Naive thymus-derived CD4-positive, alpha-beta T cell (primary cell): ENCODE data around the gene NUP210L. TPM values are rescaled to one million over a fixed set of nuclear protein-coding genes. Genes with fewer than 3 reads are reported as not detected.
A peak's percentile ranks its signal among the peaks of the same experiment; 100 is the strongest.
"Not testable (repeated sequence)": the region's sequence is repeated elsewhere in the genome, so short reads cannot be mapped to it uniquely, and the experiment has no call there.

Source experiments
- ATAC-seq: fragments of 150-1000 bp; cut with Tn5 transposase; 2 replicates; pipeline ENCODE4 v1.10.0; 2021; ENCODE audit warnings: mild to moderate bottlenecking, moderate library complexity
- CTCF ChIA-PET: fragments of 350-600 bp; sonication (Branson Sonifier 250); formaldehyde crosslinking; loops from one replicate; lab custom pipeline; 2021; ENCODE audit warnings: antibody characterized with exemption; lab: Charles Lee
- POLR2A ChIA-PET: fragments of 350-600 bp; sonication (Branson Sonifier 250); formaldehyde crosslinking; loops from one replicate; lab custom pipeline; 2021; ENCODE audit warnings: antibody characterized with exemption, inconsistent platforms; lab: Charles Lee
- DNase-seq, 9 donors: peaks; one replicate each; pipeline versions ENCODE4 v3.0.0 to v3.0.0-alpha.2; 2020 to 2022; ENCODE audit warnings: mixed read lengths in 1 of 9
- H3K27ac ChIP-seq: one replicate; pipeline ENCODE4 v1.7.0; 2013; ENCODE audit warnings: mild to moderate bottlenecking, low read depth, low read length, moderate library complexity
- H3K27me3 ChIP-seq, 2 donors: one replicate each; pipeline ENCODE4 v1.7.0; 2013; ENCODE audit warnings: low read length in 2 of 2, mild to moderate bottlenecking in 2 of 2, moderate library complexity in 2 of 2; ENCODE audit not compliant: control insufficient read depth in 2 of 2, insufficient read depth in 2 of 2
- H3K36me3 ChIP-seq, 3 experiments: 1 replicate in 2 of 3; 2 replicates in 1 of 3; pipeline ENCODE4 v1.7.0; 2013; ENCODE audit warnings: low read length in 3 of 3, mild to moderate bottlenecking in 3 of 3, moderate library complexity in 1 of 3; ENCODE audit not compliant: insufficient read depth in 3 of 3, control insufficient read depth in 2 of 3
- H3K4me1 ChIP-seq, 2 donors: one replicate each; pipeline ENCODE4 v1.7.0; 2013; ENCODE audit warnings: low read length in 2 of 2, mild to moderate bottlenecking in 2 of 2, moderate library complexity in 1 of 2; ENCODE audit not compliant: control insufficient read depth in 2 of 2, insufficient read depth in 2 of 2
- H3K4me3 ChIP-seq: 2 replicates; pipeline ENCODE4 v1.7.0; 2013; ENCODE audit warnings: mild to moderate bottlenecking, low read length
- H3K9me3 ChIP-seq, 3 experiments: 1 replicate in 2 of 3; 2 replicates in 1 of 3; pipeline ENCODE4 v1.7.0; 2013; ENCODE audit warnings: low read length in 3 of 3; ENCODE audit not compliant: control insufficient read depth in 2 of 3
- H3K27ac Mint-ChIP-seq, 9 donors: one replicate each; pipeline ENCODE4 v1.8.0; 2020 to 2022; ENCODE audit warnings: mixed read lengths in 9 of 9, mild to moderate bottlenecking in 8 of 9, moderate library complexity in 5 of 9, inconsistent platforms in 2 of 9
- H3K27me3 Mint-ChIP-seq, 5 donors: one replicate each; pipeline ENCODE4 v1.8.0; 2021 to 2022; ENCODE audit warnings: mixed read lengths in 5 of 5, mild to moderate bottlenecking in 1 of 5
- H3K36me3 Mint-ChIP-seq, 5 donors: one replicate each; pipeline ENCODE4 v1.8.0; 2020 to 2022; ENCODE audit warnings: mixed read lengths in 5 of 5, mild to moderate bottlenecking in 3 of 5, inconsistent platforms in 1 of 5
- H3K4me1 Mint-ChIP-seq, 7 donors: one replicate each; pipeline ENCODE4 v1.8.0; 2020 to 2022; ENCODE audit warnings: mixed read lengths in 7 of 7, mild to moderate bottlenecking in 3 of 7, inconsistent platforms in 1 of 7
- H3K4me3 Mint-ChIP-seq, 10 donors: one replicate each; pipeline ENCODE4 v1.8.0; 2020 to 2022; ENCODE audit warnings: mild to moderate bottlenecking in 10 of 10, mixed read lengths in 10 of 10, moderate library complexity in 6 of 10, inconsistent platforms in 2 of 10
- H3K9me3 Mint-ChIP-seq, 11 donors: one replicate each; pipeline ENCODE4 v1.8.0; 2020 to 2022; ENCODE audit warnings: mixed read lengths in 11 of 11, mild to moderate bottlenecking in 4 of 11, inconsistent platforms in 1 of 11, moderate library complexity in 1 of 11
- intact Hi-C, 2 donors: fragments of 100-400 bp; cut with micrococcal nuclease; formaldehyde crosslinking; loops; one replicate each; pipeline ENCODE4 v1.15.1; 2023
- polyA plus RNA-seq, 2 donors: library from polyadenylated mRNA; unstranded; fragments of 300-500 nt; fragmentation: Illumina TruSeq; gene quantifications; one replicate each; pipeline ENCODE4 v1.2.3, GENCODE V29; 2021
- total RNA-seq, 6 experiments: library from RNA in 5 of 6; stranded (reverse) in 5 of 6; gene quantifications; 1 replicate in 5 of 6; 2 replicates in 1 of 6; pipeline ENCODE4 v1.2.3 and lab custom pipeline; 2021 to 2026

The NUP210L gene
- total and polyA plus RNA-seq, 7 experiments from 2014 or later: 0.11 to 0.16 (median 0.15) TPM; not detected in 3

DNA sequence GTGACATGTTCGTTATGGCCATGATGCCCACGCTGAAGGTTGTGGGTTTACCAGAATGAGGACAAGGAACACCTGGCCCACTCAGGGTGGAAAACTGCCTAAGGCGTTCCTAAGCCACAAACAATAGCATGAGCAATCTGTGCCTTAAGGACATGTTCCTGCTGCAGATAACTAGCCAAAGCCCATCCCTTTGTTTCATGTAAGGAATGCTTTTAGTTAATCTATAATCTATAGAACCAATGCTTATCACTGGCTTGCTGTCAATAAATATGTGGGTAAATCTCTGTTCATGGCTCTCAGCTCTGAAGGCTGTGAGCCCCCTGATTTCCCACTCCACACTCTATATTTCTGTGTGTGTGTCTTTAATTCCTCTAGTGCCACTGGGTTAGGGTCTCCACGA lies 107.4 kb downstream of the NUP210L start:
- H3K27ac Mint-ChIP-seq, DNase-seq, H3K27me3 ChIP-seq, H3K36me3 ChIP-seq, H3K4me3 Mint-ChIP-seq, ATAC-seq, CTCF ChIA-PET, H3K36me3 Mint-ChIP-seq, POLR2A ChIA-PET, H3K27ac ChIP-seq, H3K9me3 ChIP-seq, H3K4me3 ChIP-seq, intact Hi-C loops, H3K4me1 ChIP-seq, H3K4me1 Mint-ChIP-seq: not testable (repeated sequence)
- Mint-ChIP-seq H3K9me3 (peaks cover 0 to 11% (median 3%) of the 10 kb centered on the region in 11 donors), H3K27me3 (peaks cover 0 to 22% (median 15%) of the 10 kb centered on the region in 5 donors)

DNA sequence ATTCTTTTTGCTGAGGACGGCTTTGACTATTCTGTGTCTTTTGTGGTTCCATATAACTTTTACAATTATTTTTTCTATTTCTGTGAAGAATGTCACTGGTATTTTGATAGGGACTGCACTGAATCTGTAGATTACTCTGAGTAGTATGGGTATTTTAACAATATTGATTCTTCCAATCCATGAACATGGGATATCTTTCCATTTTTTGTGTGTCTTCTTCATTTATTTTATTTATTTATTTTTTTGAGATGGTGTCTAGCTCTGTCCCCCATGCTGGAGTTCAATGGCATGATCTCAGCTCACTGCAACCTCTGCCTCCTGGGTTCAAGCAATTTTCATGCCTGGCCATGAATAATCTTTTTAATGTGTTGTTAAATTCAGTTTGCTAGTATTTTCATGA lies 121.2 kb downstream of the NUP210L start:
- ATAC-seq, H3K9me3 Mint-ChIP-seq, H3K4me1 Mint-ChIP-seq, H3K4me3 ChIP-seq, H3K27me3 ChIP-seq, POLR2A ChIA-PET, H3K36me3 Mint-ChIP-seq, H3K27ac ChIP-seq, H3K36me3 ChIP-seq, CTCF ChIA-PET, H3K4me1 ChIP-seq, H3K27ac Mint-ChIP-seq, intact Hi-C loops, H3K4me3 Mint-ChIP-seq, DNase-seq, H3K9me3 ChIP-seq, H3K27me3 Mint-ChIP-seq: not testable (repeated sequence)

- ATAC-seq: no peak
- POLR2A ChIA-PET: no interaction called here
- H3K36me3 Mint-ChIP-seq: no peaks in the 10 kb centered on the region
These were observed 134.9 kb downstream of the NUP210L start for GRCh38 chr1:154019940-154020339.

DNA sequence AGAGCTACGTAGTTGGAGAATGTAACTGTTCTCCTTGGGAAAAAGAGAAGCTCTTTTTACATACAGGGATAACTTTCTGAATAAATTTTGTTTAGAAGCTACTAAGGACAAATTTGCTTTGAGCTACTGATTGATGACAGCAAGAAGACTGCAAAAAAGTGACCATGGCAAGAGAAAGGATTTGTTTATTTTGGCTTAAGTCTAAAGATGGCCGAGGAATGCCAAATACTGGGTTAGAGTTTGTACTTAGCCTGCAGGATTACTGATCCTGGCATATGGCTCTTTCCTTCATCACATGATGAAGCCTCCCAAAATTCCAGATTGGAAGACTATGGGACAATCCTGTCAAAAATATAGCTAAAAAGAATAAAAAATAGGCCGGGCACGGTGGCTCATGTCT lies 135.6 kb downstream of the NUP210L start:
- Mint-ChIP-seq H3K9me3 (no peaks in the 10 kb centered on the region), H3K36me3 (no peaks in the 10 kb centered on the region), H3K27ac (no peak overlapping the region), H3K4me3 (no peak overlapping the region), H3K4me1 (no peaks in the 10 kb centered on the region), H3K27me3 (peaks cover 0 to 2% (median 0%) of the 10 kb centered on the region in 5 donors)
- ATAC-seq (no peak), DNase-seq (no peak)
- no peak overlapping the region for H3K4me3 ChIP-seq
- H3K27me3 ChIP-seq: no peaks in the 10 kb centered on the region
- no peak overlapping the region for H3K27ac ChIP-seq
- POLR2A ChIA-PET: no interaction called here
- no peaks in the 10 kb centered on the region for H3K36me3 ChIP-seq
- no peaks in the 10 kb centered on the region for H3K9me3 ChIP-seq
- CTCF ChIA-PET: interaction anchor here (0.7 to 1.5 kb wide), 3 partner anchors 19 to 714 kb away, joined by 3 to 6 read pairs (median 3); no protein-coding TSS in a partner anchor
- intact Hi-C loops: no loop called here
- no peaks in the 10 kb centered on the region for H3K4me1 ChIP-seq

More at GRCh38 chr1:154019940-154020339, 134.9 kb downstream of the NUP210L start:
- Mint-ChIP-seq H3K4me3 (no peak overlapping the region), H3K4me1 (no peaks in the 10 kb centered on the region), H3K9me3 (no peaks in the 10 kb centered on the region), H3K27me3 (peaks cover 0 to 2% (median 0%) of the 10 kb centered on the region in 5 donors), H3K27ac (no peak overlapping the region)
- no peak overlapping the region for H3K27ac ChIP-seq
- DNase-seq: no peak
- H3K9me3 ChIP-seq: no peaks in the 10 kb centered on the region
- intact Hi-C loops: no loop called here
- no peaks in the 10 kb centered on the region for H3K27me3 ChIP-seq
- no peak overlapping the region for H3K4me3 ChIP-seq
- CTCF ChIA-PET: interaction anchor here (0.7 to 1.5 kb wide), 3 partner anchors 20 to 715 kb away, joined by 3 to 6 read pairs (median 3); no protein-coding TSS in a partner anchor
- H3K36me3 ChIP-seq: no peaks in the 10 kb centered on the region
- no peaks in the 10 kb centered on the region for H3K4me1 ChIP-seq

GRCh38 chr1:154014154-154014907 lies 140.5 kb downstream of the NUP210L start:
- Histone ChIP-seq H3K9me3 (no peaks in the 10 kb centered on the region), H3K27ac (no peak overlapping the region), H3K36me3 (no peaks in the 10 kb centered on the region), H3K27me3 (no peaks in the 10 kb centered on the region), H3K4me3 (no peak overlapping the region), H3K4me1 (no peaks in the 10 kb centered on the region)
- CTCF ChIA-PET: no interaction called here
- Mint-ChIP-seq H3K27ac (peak overlapping the region in 1 of 9 donors; percentile 54), H3K9me3 (no peaks in the 10 kb centered on the region), H3K27me3 (peaks cover 0 to 2% (median 0%) of the 10 kb centered on the region in 5 donors), H3K36me3 (peaks cover 0 to 8% (median 5%) of the 10 kb centered on the region in 5 donors), H3K4me1 (no peaks in the 10 kb centered on the region), H3K4me3 (no peak overlapping the region)
- DNase-seq (no peak), ATAC-seq (no peak)
- POLR2A ChIA-PET: no interaction called here
- intact Hi-C loops: no loop called here

DNA sequence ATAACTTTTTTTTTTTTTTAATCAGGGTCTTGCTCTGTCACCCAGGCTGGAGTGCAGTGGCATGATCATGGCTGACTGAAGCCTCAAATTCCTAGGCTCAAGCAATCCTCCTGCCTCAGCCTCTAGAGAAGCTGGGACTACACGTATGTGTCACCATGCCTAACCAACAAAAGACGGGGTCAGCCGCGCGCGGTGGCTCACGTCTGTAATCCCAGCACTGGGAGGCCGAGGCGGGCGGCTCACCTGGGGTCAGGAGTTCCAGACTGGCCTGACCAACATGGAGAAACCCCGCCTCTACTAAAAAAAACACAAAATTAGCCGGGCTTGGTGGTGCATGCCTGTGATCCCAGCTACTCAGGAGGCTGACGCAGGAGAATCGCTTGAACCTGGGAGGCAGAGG lies 142.3 kb downstream of the NUP210L start:
- H3K9me3 ChIP-seq, CTCF ChIA-PET, H3K4me3 Mint-ChIP-seq, POLR2A ChIA-PET, H3K4me1 ChIP-seq, intact Hi-C loops, H3K27ac ChIP-seq, H3K4me3 ChIP-seq, DNase-seq, ATAC-seq, H3K27ac Mint-ChIP-seq, H3K36me3 Mint-ChIP-seq, H3K27me3 ChIP-seq, H3K27me3 Mint-ChIP-seq, H3K36me3 ChIP-seq, H3K9me3 Mint-ChIP-seq, H3K4me1 Mint-ChIP-seq: not testable (repeated sequence)

- H3K27ac ChIP-seq: no peak overlapping the region
- POLR2A ChIA-PET: no interaction called here
- H3K4me1 ChIP-seq: no peaks in the 10 kb centered on the region
- no peak overlapping the region for H3K4me3 ChIP-seq
- H3K27me3 Mint-ChIP-seq: no peaks in the 10 kb centered on the region
- no peaks in the 10 kb centered on the region for H3K4me1 Mint-ChIP-seq
- peaks cover 0 to 8% (median 5%) of the 10 kb centered on the region in 5 donors for H3K36me3 Mint-ChIP-seq
- intact Hi-C loops: no loop called here
- no peaks in the 10 kb centered on the region for H3K9me3 Mint-ChIP-seq
- no peaks in the 10 kb centered on the region for H3K27me3 ChIP-seq
- no peaks in the 10 kb centered on the region for H3K36me3 ChIP-seq
- no peaks in the 10 kb centered on the region for H3K9me3 ChIP-seq
- H3K4me3 Mint-ChIP-seq: no peak overlapping the region
- CTCF ChIA-PET: no interaction called here
- DNase-seq: no peak
- ATAC-seq: no peak
- H3K27ac Mint-ChIP-seq: no peak overlapping the region
These were observed 142.7 kb downstream of the NUP210L start for GRCh38 chr1:154012129-154012528.
